NCI-H345 treated with DMSO at 0.1 percent for 48 hours (cell line): Measurements from ENCODE around the gene CLRN3.

Source experiments
- DNase-seq: peaks from one replicate; lab custom pipeline; 2025; ENCODE audit not compliant: unreplicated experiment; lab: John Stamatoyannopoulos, UW

Gene CLRN3

GRCh38 chr10:127903789-127904188 lies 11.0 kb upstream of the CLRN3 start:
- DNase-seq: no peak

DNA sequence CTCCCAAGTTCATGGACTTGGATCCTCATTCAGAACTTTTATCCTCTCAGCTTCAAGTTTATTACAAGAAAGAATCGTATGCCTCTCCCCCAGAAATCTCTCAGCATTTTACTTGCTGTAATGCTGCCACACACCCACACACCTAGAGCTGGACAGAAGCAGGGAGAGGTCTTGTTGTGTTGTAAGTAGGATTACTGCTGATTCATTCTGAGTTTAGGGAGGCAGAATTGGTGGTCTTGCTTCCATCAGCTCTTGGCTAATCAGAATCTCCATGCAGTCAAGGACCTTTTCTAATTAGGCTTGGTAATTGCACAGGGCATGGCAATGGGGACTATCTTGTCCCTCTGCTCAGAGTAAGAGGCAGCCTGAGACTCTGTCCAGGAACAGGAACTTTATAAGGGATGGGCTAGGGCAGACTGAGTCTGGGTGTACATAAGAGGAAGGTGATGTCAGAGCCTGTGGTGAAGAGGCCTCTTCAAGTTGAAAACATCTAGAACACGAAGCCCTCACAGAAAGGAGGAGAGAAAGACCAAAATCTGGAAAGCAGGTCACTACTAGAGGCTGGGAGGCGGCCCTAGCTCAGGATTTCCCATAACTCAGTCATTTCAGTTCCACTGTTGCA lies 7.1 kb upstream of the CLRN3 start:
- DNase-seq: no peak

GRCh38 chr10:127897177-127897576 lies 4.4 kb upstream of the CLRN3 start:
- DNase-seq: no peak

DNA sequence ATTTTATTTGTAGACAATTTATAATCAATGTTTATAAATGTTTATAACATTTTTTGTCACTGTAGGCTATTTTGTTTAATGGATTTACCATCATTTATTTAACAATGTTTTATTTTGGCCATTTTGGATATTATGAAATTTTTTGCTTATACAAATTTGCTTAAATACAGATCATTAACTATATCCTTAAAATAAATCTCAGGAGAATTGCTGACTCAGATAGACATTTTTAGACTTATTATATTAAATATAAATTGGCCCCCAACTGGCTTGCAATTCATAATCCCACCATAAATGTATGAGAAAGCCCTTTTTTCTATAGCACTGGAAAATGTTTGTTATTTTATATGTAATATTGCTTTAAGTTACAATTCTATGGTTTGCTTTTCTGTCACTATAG lies 3.8 kb upstream of the CLRN3 start:
- no peak for DNase-seq

- no peak for DNase-seq
These were observed 1.4 kb upstream of the CLRN3 start for GRCh38 chr10:127894146-127894545.

DNA sequence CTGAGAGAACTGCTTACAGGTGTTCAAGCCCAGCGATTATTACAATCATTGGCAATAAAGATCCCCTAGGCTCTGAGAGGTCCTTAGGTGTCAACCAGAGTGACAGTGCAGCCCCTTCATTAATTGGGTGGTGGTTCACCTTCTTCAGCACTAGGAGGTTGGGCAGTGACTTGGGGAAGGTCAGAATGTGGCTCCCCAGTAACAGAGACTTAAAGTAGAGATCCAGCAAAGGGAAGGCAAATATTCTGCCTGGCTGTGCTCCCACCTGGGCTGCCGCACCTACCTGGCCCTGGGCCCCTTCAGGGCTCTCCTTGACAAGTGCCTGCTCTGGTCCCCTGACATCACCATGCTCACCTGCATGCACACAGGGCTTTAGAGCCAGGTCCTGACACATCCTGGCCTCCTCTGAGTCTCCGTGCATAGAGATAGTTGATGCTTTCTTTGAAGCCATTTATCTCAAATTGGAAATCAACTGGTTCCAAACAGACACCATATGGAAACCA lies 1.9 kb downstream of the CLRN3 start:
- no peak for DNase-seq

DNA sequence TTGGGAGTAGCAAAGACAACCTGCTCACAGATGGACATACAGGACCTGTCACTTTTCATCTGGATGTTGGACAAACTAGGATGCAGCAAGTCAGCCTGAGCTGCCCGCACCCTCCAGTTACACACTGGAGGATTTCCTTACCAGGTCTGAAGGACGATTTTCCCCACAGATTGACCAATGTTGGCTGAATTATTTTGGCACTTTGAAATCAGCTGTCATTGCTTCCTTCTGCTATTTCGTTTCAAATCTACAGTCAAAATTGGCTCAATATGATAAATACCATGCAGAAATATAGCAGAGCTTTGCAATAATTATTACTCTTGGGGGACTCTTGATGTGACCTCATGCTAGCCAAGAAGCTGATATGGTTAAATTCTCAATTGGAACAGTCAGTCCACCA lies 2.5 kb downstream of the CLRN3 start:
- DNase-seq: no peak

DNA sequence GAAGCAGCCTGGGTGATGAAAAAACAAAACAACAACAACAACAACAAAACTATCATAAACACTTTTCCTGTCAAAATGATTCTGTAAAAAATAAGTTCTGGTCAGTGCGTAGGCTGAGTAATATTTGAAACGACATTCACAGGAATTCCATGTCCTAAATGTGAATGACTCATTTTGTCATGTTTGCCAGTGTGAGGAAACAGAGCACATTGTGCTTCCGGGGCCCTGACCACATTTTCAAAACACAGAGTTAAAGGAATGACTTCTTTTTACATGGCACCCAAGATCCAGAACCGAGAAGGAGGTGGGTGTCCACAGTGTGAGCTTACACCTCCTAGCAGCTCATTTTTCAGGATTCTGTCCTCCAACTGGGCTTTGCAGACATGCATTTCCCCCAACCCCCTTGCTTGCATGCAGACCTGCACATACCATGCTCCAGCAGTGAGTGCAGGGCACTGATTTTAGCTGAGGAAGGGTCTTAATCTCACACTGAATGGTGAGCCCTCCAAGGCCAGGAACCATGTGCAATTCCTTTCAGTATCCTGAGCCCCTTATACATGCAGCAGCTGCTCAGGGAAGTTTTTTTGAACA lies 3.0 kb downstream of the CLRN3 start:
- no peak for DNase-seq

GRCh38 chr10:127888521-127889312 lies 4.0 kb downstream of the CLRN3 start:
- DNase-seq: no peak

GRCh38 chr10:127887541-127888415 lies 5.0 kb downstream of the CLRN3 start:
- DNase-seq: no peak

DNA sequence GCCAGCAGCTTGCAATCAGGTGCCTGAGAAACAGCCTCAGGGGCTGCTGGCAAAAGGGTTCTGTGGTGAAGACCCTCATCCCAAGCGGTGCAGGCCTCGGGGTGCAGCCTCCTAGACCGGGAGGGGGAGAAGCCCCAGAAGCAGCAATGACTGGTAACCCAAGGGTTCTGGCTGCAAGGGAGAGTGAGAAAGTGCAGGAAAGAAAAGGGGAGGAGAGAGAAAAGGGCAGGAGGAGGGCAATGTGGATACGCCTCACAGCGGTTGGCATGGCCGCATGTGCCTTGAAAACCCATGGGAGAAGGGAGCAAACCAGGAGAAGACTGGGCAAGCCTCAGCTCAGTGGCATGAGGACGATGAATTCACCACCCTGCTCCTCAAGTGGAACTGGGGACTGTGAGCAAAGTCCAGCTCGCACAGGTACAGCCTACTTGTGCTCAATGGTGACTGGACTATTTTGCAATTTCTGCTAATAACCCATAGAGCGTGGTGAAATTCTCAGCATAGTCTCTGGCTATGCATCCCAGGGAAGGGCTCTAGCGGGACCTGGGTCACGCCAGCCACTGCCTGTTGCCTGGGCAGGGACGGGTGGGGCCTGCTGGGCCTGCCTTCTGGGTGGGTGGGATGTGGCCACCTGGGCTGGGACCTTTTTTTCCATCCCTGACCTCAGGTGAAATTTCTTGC lies 6.2 kb downstream of the CLRN3 start:
- no peak for DNase-seq

- DNase-seq: no peak
These were observed 8.2 kb downstream of the CLRN3 start for GRCh38 chr10:127884501-127884900.

DNA sequence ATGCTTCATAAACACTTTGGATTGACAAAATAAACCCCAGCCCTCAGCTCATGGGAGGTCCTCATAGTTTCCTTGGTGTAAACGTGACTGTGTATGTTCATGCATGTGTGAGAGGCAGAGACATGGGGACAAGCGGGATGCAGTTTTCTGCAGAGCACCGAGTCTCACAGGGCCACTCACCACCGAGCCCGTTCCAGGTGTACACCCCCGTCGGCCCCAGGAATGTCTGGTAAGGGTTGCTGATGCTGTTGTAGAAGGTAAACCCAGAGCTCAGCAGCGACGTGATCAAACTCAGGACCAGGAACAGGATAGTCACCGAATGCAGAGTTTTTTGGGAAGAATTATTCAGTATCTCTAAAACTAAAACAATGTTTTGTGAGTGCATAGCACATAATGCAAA lies 9.2 kb downstream of the CLRN3 start:
- DNase-seq: no peak

- DNase-seq: no peak
These were observed 9.8 kb downstream of the CLRN3 start for GRCh38 chr10:127882801-127883459.

GRCh38 chr10:127882391-127882790 lies 10.3 kb downstream of the CLRN3 start:
- no peak for DNase-seq

DNA sequence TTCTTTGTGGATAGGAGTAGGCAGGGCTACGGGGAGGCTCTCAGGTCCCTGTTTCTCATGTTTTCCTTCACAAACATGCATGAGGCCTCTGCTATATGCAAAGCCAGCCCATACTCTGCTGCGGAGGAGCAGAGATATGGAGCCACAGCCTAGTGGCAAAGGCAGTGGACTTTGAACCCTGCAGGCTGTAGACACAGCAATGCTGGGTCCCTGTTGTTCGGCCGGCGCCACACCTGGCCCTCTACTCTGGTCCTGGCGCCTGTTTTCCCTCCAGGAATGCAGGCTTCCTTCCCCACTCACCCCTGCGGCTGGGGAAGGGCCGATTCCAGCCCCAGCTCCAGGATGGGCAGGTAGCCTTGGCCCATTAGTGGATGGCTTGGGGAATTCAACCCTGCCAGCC lies 11.5 kb downstream of the CLRN3 start:
- DNase-seq: no peak

DNA sequence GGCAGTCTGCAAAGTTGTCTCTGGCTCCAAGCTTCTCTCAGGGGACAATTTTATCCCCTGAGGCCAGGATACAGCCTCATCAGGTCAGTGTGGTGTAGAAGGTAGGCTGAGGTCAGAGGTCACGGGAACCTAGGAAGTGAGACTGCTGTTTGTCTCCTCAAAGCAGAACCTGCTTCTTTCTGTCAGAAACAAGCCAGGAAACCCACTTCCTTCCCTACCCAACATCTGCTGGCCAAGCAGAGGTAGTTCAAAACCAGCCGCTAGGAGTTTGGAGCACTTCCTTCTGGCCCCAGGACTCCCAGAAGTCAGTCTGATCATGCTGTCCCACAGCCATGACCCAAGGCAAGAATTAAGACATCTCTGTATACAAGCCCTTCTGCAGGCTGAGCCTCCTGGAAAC lies 12.2 kb downstream of the CLRN3 start:
- DNase-seq: no peak

- DNase-seq: no peak
These were observed 14.2 kb downstream of the CLRN3 start for GRCh38 chr10:127878475-127879055.

- no peak for DNase-seq
These were observed 15.0 kb downstream of the CLRN3 start for GRCh38 chr10:127877699-127878098.

- DNase-seq: no peak
These were observed 15.6 kb downstream of the CLRN3 start for GRCh38 chr10:127877116-127877515.
